Tibial nerve (tissue), 4 donors: ENCODE results near the gene TMEM169. TPM values are rescaled to one million over a fixed set of nuclear protein-coding genes. Genes with fewer than 3 reads are reported as not detected.

Experiments
- DNase-seq, 2 donors: peaks; one replicate each; pipeline ENCODE4 v3.0.0-alpha.2; 2019; ENCODE audit warnings: low spot score in 2 of 2
- H3K27ac ChIP-seq, 4 donors: fragments of 200-600 bp; sonication (generic) in 3 of 4; one replicate each; pipeline ENCODE4 v1.5.1; 2017 to 2019; ENCODE audit warnings: mild to moderate bottlenecking in 1 of 4
- H3K27me3 ChIP-seq, 2 donors: fragments of 200-600 bp; sonication (generic) in 1 of 2; one replicate each; pipeline versions ENCODE4 v1.5.1 to v1.6.0; 2017 to 2019
- H3K36me3 ChIP-seq, 3 donors: fragments of 200-600 bp; sonication (generic); one replicate each; pipeline ENCODE4 v1.5.1; 2018 to 2019
- H3K4me1 ChIP-seq, 4 donors: fragments of 200-600 bp; sonication (generic) in 3 of 4; one replicate each; pipeline ENCODE4 v1.5.1; 2017 to 2019
- H3K4me3 ChIP-seq, 4 donors: fragments of 200-600 bp; sonication (generic) in 3 of 4; one replicate each; pipeline ENCODE4 v1.5.1; 2017 to 2019; ENCODE audit warnings: mild to moderate bottlenecking in 1 of 4, moderate library complexity in 1 of 4
- H3K9me3 ChIP-seq, 4 donors: fragments of 200-600 bp; sonication (generic) in 3 of 4; one replicate each; pipeline ENCODE4 v1.5.1; 2017 to 2019
- CTCF ChIP-seq, 5 experiments: fragments of 200-600 bp in 3 of 5; fragments of 450-650 bp in 2 of 5; sonication (generic) in 3 of 5; IDR thresholded peaks; one replicate each; pipeline ENCODE4 v1.5.1; 2016 to 2019; ENCODE audit warnings: antibody characterized with exemption in 5 of 5, mild to moderate bottlenecking in 3 of 5, moderate library complexity in 2 of 5
- EP300 ChIP-seq, 2 donors: sonication (generic); formaldehyde crosslinking; IDR thresholded peaks; one replicate each; pipeline ENCODE4 v1.6.1; 2017; ENCODE audit warnings: antibody characterized with exemption in 2 of 2, mild to moderate bottlenecking in 1 of 2
- POLR2A ChIP-seq, 2 donors: fragments of 450-650 bp; IDR thresholded peaks; one replicate each; pipeline ENCODE4 v1.6.1; 2017; ENCODE audit warnings: antibody characterized with exemption in 2 of 2, mild to moderate bottlenecking in 2 of 2, moderate library complexity in 2 of 2
- WGBS, 2 donors: methylation state at CpG; one replicate each; pipeline ENCODE4 v1.1.5; 2018; 5-methylcytosine and 5-hydroxymethylcytosine counted together
- total RNA-seq, 4 donors: library from RNA; depleted of rRNA; stranded (reverse); fragments of >200 nt; gene quantifications; one replicate each; pipeline ENCODE4 v1.1.0, GENCODE V29; 2016

Gene TMEM169
- total RNA-seq, 4 donors from 2014 or later: 0.59 to 2.8 (median 1.7) TPM

GRCh38 chr2:216111122-216111521 is 29.4 kb downstream of the TMEM169 start:
- 79 to 80% methylated on average over 7 of the region's 7 CpGs for WGBS, 2 donors
- DNase-seq: no peak
- TF ChIP-seq CTCF (IDR thresholded peaks at IDR 0.05) (no peak), POLR2A (IDR thresholded peaks at IDR 0.05) (no peak), EP300 (IDR thresholded peaks at IDR 0.05) (no peak)
- H3K27me3 ChIP-seq: no peaks in the 10 kb centered on the region
- no peaks in the 10 kb centered on the region for H3K9me3 ChIP-seq
- H3K4me1 ChIP-seq: peaks cover 0 to 63% (median 27%) of the 10 kb centered on the region in 4 donors
- no peak overlapping the region for H3K27ac ChIP-seq
- H3K36me3 ChIP-seq: peaks cover 0 to 32% (median 0%) of the 10 kb centered on the region in 3 donors
- H3K4me3 ChIP-seq: no peak overlapping the region

GRCh38 chr2:216112926-216113325 is 31.2 kb downstream of the TMEM169 start:
- WGBS, 2 donors: 79 to 84% methylated on average over 4 of the region's 4 CpGs
- H3K4me1 ChIP-seq: peaks cover 0 to 81% (median 29%) of the 10 kb centered on the region in 4 donors
- peaks cover 0 to 45% (median 0%) of the 10 kb centered on the region in 3 donors for H3K36me3 ChIP-seq

GRCh38 chr2:216113572-216113971 is 31.9 kb downstream of the TMEM169 start:
- no peak for DNase-seq
- Histone ChIP-seq H3K4me3 (no peak overlapping the region), H3K27ac (no peak overlapping the region), H3K4me1 (peaks cover 0 to 85% (median 29%) of the 10 kb centered on the region in 4 donors), H3K27me3 (no peaks in the 10 kb centered on the region), H3K9me3 (no peaks in the 10 kb centered on the region), H3K36me3 (peaks cover 0 to 51% (median 0%) of the 10 kb centered on the region in 3 donors)
- TF ChIP-seq EP300 (IDR thresholded peaks at IDR 0.05): no peak
- TF ChIP-seq CTCF (IDR thresholded peaks at IDR 0.05): no peak
- TF ChIP-seq POLR2A (IDR thresholded peaks at IDR 0.05): no peak
- 78 to 81% methylated on average over 3 of the region's 3 CpGs for WGBS, 2 donors

More at GRCh38 chr2:216112926-216113325, 31.2 kb downstream of the TMEM169 start:
- DNase-seq: no peak
- Histone ChIP-seq H3K27ac (no peak overlapping the region), H3K27me3 (no peaks in the 10 kb centered on the region), H3K4me3 (no peak overlapping the region), H3K9me3 (no peaks in the 10 kb centered on the region)
- TF ChIP-seq POLR2A (IDR thresholded peaks at IDR 0.05) (no peak), CTCF (IDR thresholded peaks at IDR 0.05) (no peak), EP300 (IDR thresholded peaks at IDR 0.05) (no peak)

- H3K4me3 ChIP-seq: peak overlapping the region in 1 of 4 donors; percentile 39
Measured at GRCh38 chr2:216114382-216114713, 32.6 kb downstream of the TMEM169 start.

More at GRCh38 chr2:216114382-216114713, 32.6 kb downstream of the TMEM169 start:
- no peaks in the 10 kb centered on the region for H3K9me3 ChIP-seq
- 25 to 41% methylated on average over 4 of the region's 4 CpGs for WGBS, 2 donors
- peaks cover 0 to 89% (median 31%) of the 10 kb centered on the region in 4 donors for H3K4me1 ChIP-seq
- peak overlapping the region in 2 of 4 donors; percentile 56 to 76 for H3K27ac ChIP-seq
- TF ChIP-seq POLR2A (IDR thresholded peaks at IDR 0.05) (no peak), CTCF (IDR thresholded peaks at IDR 0.05) (no peak), EP300 (IDR thresholded peaks at IDR 0.05) (no peak)
- no peaks in the 10 kb centered on the region for H3K27me3 ChIP-seq
- H3K36me3 ChIP-seq: peaks cover 0 to 58% (median 0%) of the 10 kb centered on the region in 3 donors
- no peak for DNase-seq
